ENCODE measurements around the gene APOB. TPM values are rescaled to one million over a fixed set of nuclear protein-coding genes. Genes with fewer than 3 reads are reported as not detected.

APOB gene
- total and polyA plus RNA-seq, 2 of the 13 experiments (the other 11 are each of a cell fraction or from before 2014, with no cell fraction given) = 1,569 to 2,515 TPM

DNA sequence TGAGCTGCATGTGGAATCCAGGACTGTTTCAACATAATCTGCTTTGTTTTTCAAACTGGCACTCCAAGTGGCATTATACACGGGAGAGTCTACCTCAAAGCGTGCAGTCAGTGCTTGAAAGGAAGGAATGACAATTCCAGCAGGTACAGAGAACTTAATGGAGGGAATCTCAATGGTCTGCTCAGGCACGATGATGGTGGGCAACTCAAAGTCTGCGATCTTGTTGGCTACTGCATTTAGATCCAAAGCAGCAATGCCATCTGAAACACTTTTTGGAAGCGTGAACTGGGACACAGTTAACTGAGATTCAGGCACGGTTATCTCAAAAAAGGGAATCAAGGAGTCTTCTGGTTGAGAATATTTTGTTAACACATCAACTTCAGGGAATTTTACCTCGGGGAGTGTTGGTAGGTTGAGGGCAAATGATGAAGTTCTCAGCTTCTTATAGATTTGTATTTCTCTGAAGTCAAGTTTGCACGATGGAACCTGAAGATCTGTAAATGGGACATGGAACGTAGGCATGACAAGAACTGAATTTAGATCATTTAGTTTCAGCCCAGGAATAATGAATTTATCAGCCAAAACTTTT lies 38.7 kb downstream of the APOB start (continued):
- TF ChIP-seq ZMYM2 (CRISPR knock-in tag; IDR thresholded peaks at IDR 0.05) (no peak), ZFP90 (CRISPR knock-in tag; IDR thresholded peaks at IDR 0.05; ENCODE audit: borderline replicate concordance) (no peak; the same call in 1 of the 2 replicates), U2AF1 (optimal IDR thresholded peaks at IDR 0.05; ENCODE audit: low read depth, low read length) (no peak), ZNF138 (CRISPR knock-in tag; IDR thresholded peaks at IDR 0.05; ENCODE audit: low read depth) (no peak), ZBTB20 (CRISPR knock-in tag; IDR thresholded peaks at IDR 0.05; ENCODE audit: borderline replicate concordance, low read depth) (peak; percentile 8; the same call in 1 of the 2 replicates), SMAD3 (CRISPR knock-in tag; IDR thresholded peaks at IDR 0.05) (no peak), ZNF530 (CRISPR knock-in tag; IDR thresholded peaks at IDR 0.05; ENCODE audit: low read depth) (no peak), KMT2A (CRISPR knock-in tag; IDR thresholded peaks at IDR 0.05) (no peak), NR3C1 (CRISPR knock-in tag; IDR thresholded peaks at IDR 0.05) (no peak), KMT2B (CRISPR knock-in tag; IDR thresholded peaks at IDR 0.05) (no peak), ZNF350 (CRISPR knock-in tag; IDR thresholded peaks at IDR 0.05; ENCODE audit: borderline replicate concordance, low read depth) (no peak), NFE2 (CRISPR knock-in tag; IDR thresholded peaks at IDR 0.05) (no peak), STAT5B (CRISPR knock-in tag; IDR thresholded peaks at IDR 0.05) (no peak), ZNF343 (CRISPR knock-in tag; IDR thresholded peaks at IDR 0.05) (0 out of 2 replicates have a peak, but pooled peaks have one; percentile 63), SOX13 (IDR thresholded peaks at IDR 0.05) (0 out of 2 replicates have a peak, but pooled peaks have one; percentile 26), SOX13 (CRISPR knock-in tag; conservative IDR thresholded peaks at IDR 0.05 in 1 of 2, IDR thresholded peaks at IDR 0.05 in 1 of 2) (peak in 1 of 2 experiments; percentile 35; a peak in 1 of 4 replicates), ZNF124 (CRISPR knock-in tag; IDR thresholded peaks at IDR 0.05) (0 out of 2 replicates have a peak, but pooled peaks have one; percentile 13), XBP1 (CRISPR knock-in tag; IDR thresholded peaks at IDR 0.05) (0 out of 2 replicates have a peak, but pooled peaks have one; percentile 36), ZNF598 (CRISPR knock-in tag; IDR thresholded peaks at IDR 0.05; ENCODE audit: borderline replicate concordance) (no peak), RBAK (CRISPR knock-in tag; IDR thresholded peaks at IDR 0.05) (no peak), PAWR (CRISPR knock-in tag; IDR thresholded peaks at IDR 0.05; ENCODE audit: borderline replicate concordance) (no peak), SETDB1 (CRISPR knock-in tag; IDR thresholded peaks at IDR 0.05; ENCODE audit: borderline replicate concordance) (no peak), HOXA5 (CRISPR knock-in tag; IDR thresholded peaks at IDR 0.05) (peak; percentile 49; the same call in 1 of the 2 replicates), KLF16 (CRISPR knock-in tag; IDR thresholded peaks at IDR 0.05) (no peak; a peak in 1 of 4 replicates), NRL (CRISPR knock-in tag; IDR thresholded peaks at IDR 0.05; ENCODE audit: borderline replicate concordance) (no peak), SOX6 (IDR thresholded peaks at IDR 0.05) (no peak), SOX6 (CRISPR knock-in tag; IDR thresholded peaks at IDR 0.05) (peak; percentile 48; the same call in 1 of the 2 replicates)
- TF ChIP-seq, protein P1, sequence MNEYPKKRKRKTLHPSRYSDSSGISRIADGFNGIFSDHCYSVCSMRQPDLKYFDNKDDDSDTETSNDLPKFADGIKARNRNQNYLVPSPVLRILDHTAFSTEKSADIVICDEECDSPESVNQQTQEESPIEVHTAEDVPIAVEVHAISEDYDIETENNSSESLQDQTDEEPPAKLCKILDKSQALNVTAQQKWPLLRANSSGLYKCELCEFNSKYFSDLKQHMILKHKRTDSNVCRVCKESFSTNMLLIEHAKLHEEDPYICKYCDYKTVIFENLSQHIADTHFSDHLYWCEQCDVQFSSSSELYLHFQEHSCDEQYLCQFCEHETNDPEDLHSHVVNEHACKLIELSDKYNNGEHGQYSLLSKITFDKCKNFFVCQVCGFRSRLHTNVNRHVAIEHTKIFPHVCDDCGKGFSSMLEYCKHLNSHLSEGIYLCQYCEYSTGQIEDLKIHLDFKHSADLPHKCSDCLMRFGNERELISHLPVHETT (CRISPR knock-in tag; conservative IDR thresholded peaks at IDR 0.05) = 0 out of 2 replicates have a peak, but pooled peaks have one; percentile 16
- TF ChIP-seq, protein P2, sequence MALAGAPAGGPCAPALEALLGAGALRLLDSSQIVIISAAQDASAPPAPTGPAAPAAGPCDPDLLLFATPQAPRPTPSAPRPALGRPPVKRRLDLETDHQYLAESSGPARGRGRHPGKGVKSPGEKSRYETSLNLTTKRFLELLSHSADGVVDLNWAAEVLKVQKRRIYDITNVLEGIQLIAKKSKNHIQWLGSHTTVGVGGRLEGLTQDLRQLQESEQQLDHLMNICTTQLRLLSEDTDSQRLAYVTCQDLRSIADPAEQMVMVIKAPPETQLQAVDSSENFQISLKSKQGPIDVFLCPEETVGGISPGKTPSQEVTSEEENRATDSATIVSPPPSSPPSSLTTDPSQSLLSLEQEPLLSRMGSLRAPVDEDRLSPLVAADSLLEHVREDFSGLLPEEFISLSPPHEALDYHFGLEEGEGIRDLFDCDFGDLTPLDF (CRISPR knock-in tag; IDR thresholded peaks at IDR 0.05) = 0 out of 2 replicates have a peak, but pooled peaks have one; percentile 15
- TF ChIP-seq, protein P3, sequence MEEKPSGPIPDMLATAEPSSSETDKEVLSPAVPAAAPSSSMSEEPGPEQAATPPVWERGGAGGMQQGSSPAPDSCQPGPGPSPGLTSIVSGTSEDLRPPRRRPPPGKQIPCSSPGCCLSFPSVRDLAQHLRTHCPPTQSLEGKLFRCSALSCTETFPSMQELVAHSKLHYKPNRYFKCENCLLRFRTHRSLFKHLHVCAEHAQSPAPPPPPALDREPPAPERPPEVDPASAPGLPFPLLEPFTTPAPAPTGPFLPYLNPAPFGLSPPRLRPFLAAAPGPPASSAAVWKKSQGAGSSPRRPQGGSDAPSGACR (CRISPR knock-in tag; IDR thresholded peaks at IDR 0.05) = no peak

Measured in HepG2 (cell line).